ENCODE measurements around the gene COL4A4. TPM values are rescaled to one million over a fixed set of nuclear protein-coding genes. Genes with fewer than 3 reads are reported as not detected.
"Not testable (repeated sequence)": the region's sequence is repeated elsewhere in the genome, so short reads cannot be mapped to it uniquely, and the experiment has no call there.

The COL4A4 gene
- 0.17 and 0.18 TPM in 2 replicates for total RNA-seq (2014; rRNA removed; shearing (Covaris generic))

GRCh38 chr2:227163998-227164762, at the start of gene COL4A4, which contains the start of gene COL4A3:
Gene COL4A4, minus strand, starts transcription at chr2:227164205. Its CDS starts 16,722 bp downstream, at chr2:227147483.
Gene COL4A3, plus strand, starts transcription at chr2:227164624. Its CDS starts 103 bp downstream, at chr2:227164727.
- peak; percentile 20 for DNase-seq (ENCODE audit: low spot score)

- no peak for DNase-seq (ENCODE audit: low spot score)
Measured at GRCh38 chr2:227207573-227207972, 43.6 kb upstream of the COL4A4 start.

GRCh38 chr2:227206406-227206805, 42.4 kb upstream of the COL4A4 start:
- no peak for DNase-seq (ENCODE audit: low spot score)

- no peak for DNase-seq (ENCODE audit: low spot score)
Measured at GRCh38 chr2:227205701-227206100, 41.7 kb upstream of the COL4A4 start.

GRCh38 chr2:227204452-227204851, 40.4 kb upstream of the COL4A4 start:
- no peak for DNase-seq (ENCODE audit: low spot score)

- DNase-seq (ENCODE audit: low spot score): no peak
Measured at GRCh38 chr2:227201771-227202170, 37.8 kb upstream of the COL4A4 start.

GRCh38 chr2:227198866-227199265, 34.9 kb upstream of the COL4A4 start:
- DNase-seq (ENCODE audit: low spot score): no peak

- DNase-seq (ENCODE audit: low spot score): no peak
Measured at GRCh38 chr2:227194219-227194618, 30.2 kb upstream of the COL4A4 start.

- no peak for DNase-seq (ENCODE audit: low spot score)
Measured at GRCh38 chr2:227192491-227192890, 28.5 kb upstream of the COL4A4 start.

- DNase-seq (ENCODE audit: low spot score): peak; percentile 24
Measured at GRCh38 chr2:227191367-227191766, 27.4 kb upstream of the COL4A4 start.

GRCh38 chr2:227188292-227188691, 24.3 kb upstream of the COL4A4 start:
- peak; percentile 70 for DNase-seq (ENCODE audit: low spot score)

GRCh38 chr2:227186751-227187150, 22.7 kb upstream of the COL4A4 start:
- no peak for DNase-seq (ENCODE audit: low spot score)

GRCh38 chr2:227185615-227186232, 21.7 kb upstream of the COL4A4 start:
- DNase-seq (ENCODE audit: low spot score): no peak

GRCh38 chr2:227183657-227184367, 19.8 kb upstream of the COL4A4 start:
- DNase-seq (ENCODE audit: low spot score): no peak

GRCh38 chr2:227182765-227183164, 18.8 kb upstream of the COL4A4 start:
- no peak for DNase-seq (ENCODE audit: low spot score)

GRCh38 chr2:227180770-227181169, 16.8 kb upstream of the COL4A4 start:
- no peak for DNase-seq (ENCODE audit: low spot score)

GRCh38 chr2:227179988-227180685, 16.1 kb upstream of the COL4A4 start:
- DNase-seq (ENCODE audit: low spot score): no peak

GRCh38 chr2:227177592-227178336, 13.8 kb upstream of the COL4A4 start:
- DNase-seq (ENCODE audit: low spot score): no peak

GRCh38 chr2:227171779-227172178, 7.8 kb upstream of the COL4A4 start:
- DNase-seq (ENCODE audit: low spot score): not testable (repeated sequence)

- DNase-seq (ENCODE audit: low spot score): no peak
Measured at GRCh38 chr2:227164763-227165291, 822 bp upstream of the COL4A4 start.

GRCh38 chr2:227163485-227163997, 464 bp downstream of the COL4A4 start:
- DNase-seq (ENCODE audit: low spot score): no peak
